HG03439 (cell line): ENCODE data around the gene SPATA20.

Experiments used
- ATAC-seq: cut with Tn5 transposase; IDR thresholded peaks from one replicate; pipeline ENCODE4 v1.9.1; 2021; ENCODE audit warnings: mild to moderate bottlenecking, moderate library complexity; ENCODE audit not compliant: unreplicated experiment

SPATA20 gene

GRCh38 chr17:50594128-50594823, 47.3 kb downstream of the SPATA20 start:
- no peak for ATAC-seq

DNA sequence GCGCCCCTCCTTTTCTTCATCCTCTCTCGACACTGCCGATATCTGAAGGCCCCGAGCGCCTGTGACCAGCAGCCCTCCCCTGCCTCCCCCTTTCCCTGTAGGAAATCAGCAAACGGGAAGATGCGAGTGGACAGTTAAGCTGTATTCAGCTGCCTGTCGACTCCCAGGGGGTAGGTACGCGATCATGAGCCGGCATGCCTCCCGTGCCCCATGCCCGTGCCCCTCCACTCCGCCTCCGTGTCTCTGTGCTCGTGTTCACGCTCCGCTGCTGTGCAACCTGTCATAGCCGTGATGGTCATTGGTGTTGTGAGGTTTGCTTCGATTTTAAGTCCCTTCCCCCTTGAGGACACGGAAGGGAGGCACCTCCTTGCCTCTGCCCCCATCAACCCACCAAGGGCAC, 47.9 kb downstream of the SPATA20 start:
- no peak for ATAC-seq

GRCh38 chr17:50596191-50597037, 49.4 kb downstream of the SPATA20 start:
- ATAC-seq = no peak

DNA sequence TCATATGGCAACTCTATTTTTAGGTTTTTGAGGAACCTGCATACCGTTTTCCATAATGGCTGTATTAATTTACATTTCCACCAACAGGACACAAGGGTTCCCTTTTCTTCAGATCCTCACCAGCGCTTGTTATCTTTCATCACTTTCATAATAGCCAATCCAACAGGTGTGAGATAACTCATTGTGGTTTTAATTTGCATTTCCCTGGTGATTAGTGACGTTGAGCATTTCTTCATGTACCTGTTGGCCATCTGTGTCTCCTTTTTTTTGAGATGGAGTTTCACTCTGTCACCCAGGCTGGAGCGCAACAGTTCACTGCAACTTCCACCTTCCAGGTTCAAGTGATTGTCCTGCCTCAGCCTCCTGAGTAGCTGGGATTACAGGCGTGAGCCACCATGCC, 51.5 kb downstream of the SPATA20 start:
- ATAC-seq = no peak

- no peak for ATAC-seq
Measured at GRCh38 chr17:50599606-50600005, 52.6 kb downstream of the SPATA20 start.

DNA sequence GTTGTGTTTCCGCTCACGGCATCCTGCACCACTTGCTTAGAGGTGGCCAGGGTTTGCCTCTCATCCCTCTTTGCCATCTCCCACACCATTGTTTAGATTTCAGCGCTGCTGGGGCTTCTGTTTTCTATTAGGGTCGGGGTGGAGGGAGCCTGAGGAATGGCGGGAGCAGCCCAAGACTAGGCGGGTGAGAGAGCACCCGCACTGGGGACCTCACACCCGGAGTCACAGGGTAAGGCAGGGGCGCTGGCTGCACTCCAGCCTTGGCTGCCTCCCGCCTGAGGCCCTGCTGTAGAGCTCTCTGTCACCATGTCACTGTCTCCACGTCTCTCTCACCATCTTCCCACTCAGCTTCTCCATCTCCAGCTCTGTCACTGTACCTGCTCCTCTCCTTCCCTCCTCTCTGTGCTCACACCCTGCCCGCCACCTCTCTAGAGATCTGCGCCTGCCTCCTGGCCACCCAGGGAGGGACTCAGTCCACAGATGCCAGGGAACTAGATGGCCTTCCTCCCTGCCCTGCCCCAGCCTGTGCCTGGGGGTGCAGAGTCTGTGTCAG, 54.9 kb downstream of the SPATA20 start:
- ATAC-seq = no peak

GRCh38 chr17:50602836-50603235, 55.9 kb downstream of the SPATA20 start:
- ATAC-seq = no peak

DNA sequence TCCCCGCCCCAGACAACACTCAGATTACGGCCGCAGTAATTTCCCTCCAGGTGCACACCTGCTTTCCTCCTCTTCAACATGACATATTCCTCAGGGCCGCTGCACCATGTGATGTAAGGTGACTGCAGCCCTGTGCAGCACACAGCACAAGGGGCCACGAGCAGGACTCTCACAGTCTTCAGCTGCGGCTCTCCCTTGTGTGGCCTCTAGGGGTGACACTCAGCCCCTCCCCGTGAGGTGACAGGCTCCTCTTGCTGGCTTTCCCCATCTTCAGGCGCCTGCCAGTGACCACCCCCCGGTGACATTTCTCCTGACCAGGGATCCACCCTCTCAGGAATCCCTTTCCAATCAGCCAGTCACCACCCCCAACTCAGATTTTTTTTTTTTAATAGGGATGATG, 56.4 kb downstream of the SPATA20 start:
- ATAC-seq = no peak

DNA sequence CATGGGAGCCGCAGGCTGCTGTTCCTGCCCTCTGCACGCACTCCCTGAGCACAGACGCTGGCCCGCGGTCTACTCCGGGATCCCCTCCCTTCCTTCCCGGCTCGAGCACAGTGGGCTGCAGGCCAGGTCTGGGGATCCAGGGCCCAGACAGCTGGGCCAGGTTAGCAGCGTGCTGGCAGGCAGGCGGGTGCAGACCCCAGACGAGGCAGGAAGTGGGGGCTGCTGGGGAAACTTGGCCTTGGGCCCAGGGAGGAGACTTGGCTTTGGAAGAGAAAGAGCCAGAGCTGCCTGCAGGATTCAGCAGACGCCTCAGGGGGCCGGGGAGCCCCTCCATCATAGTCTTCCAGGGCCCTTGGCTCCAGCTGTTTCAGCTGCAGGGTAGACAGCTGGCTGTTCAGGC, 57.5 kb downstream of the SPATA20 start:
- ATAC-seq = no peak

DNA sequence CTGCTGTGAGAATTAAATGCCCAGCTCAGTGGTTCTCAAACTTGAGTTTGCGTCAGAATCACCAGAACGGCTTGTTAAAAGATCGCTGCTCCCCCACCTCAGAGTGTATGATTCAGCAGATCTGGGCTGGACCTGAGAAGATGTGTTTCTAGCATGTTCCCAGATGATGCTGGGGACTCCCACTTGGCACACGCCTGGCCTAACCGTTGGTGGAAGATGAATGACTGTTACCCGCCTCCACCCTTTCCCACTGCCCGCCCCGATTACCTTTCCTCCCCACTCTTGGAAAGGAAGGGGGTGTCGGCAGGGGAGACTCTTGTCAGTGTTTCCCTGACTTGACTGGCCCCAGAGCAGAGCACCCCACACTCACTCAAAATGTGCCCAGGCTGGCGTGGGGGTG, 58.5 kb downstream of the SPATA20 start:
- ATAC-seq = no peak
